ENCODE measurements around the gene ACOX3. TPM values are rescaled to one million over a fixed set of nuclear protein-coding genes. Genes with fewer than 3 reads are reported as not detected.

ACOX3 gene
- polyA plus RNA-seq, 1 of the 3 experiments (the other 2 are of a cell fraction), result 8.4 TPM

GRCh38 chr4:8365353-8365752, 75.2 kb downstream of the ACOX3 start:
- H4K20me1 ChIP-seq (ENCODE audit: insufficient read depth), result no peaks in the 10 kb centered on the region
- CTCF ChIA-PET, result interaction anchor here (0.9 kb wide), 1 partner anchor 37 kb away, joined by 4 read pairs; no protein-coding TSS in a partner anchor
- DNase-seq, result no peak
- no peak overlapping the region for H3K4me2 ChIP-seq
- no peaks in the 10 kb centered on the region for H3F3A ChIP-seq (replicated peaks; ENCODE audit: insufficient read depth)
- no peak overlapping the region for H3K9ac ChIP-seq
- no peak overlapping the region for H3K4me3 ChIP-seq (ENCODE audit: low read depth in 2 of 2, low read length in 1 of 2)
- no peaks in the 10 kb centered on the region for H3K36me3 ChIP-seq (replicated peaks in 1 of 2; ENCODE audit: control insufficient read depth in 1 of 2, insufficient read depth in 2 of 2, low read length in 1 of 2)
- no peak overlapping the region for H2AFZ ChIP-seq (ENCODE audit: low read depth)
- H3K79me2 ChIP-seq (ENCODE audit: insufficient read depth), result no peaks in the 10 kb centered on the region
- POLR2A ChIA-PET, result no interaction called here
- no peaks in the 10 kb centered on the region for H3K9me2 ChIP-seq
- H3K4me1 ChIP-seq (ENCODE audit: control insufficient read depth in 1 of 2, insufficient read depth in 2 of 2, low read depth in 1 of 2, low read length in 1 of 2), result peaks cover 0 to 15% of the 10 kb centered on the region in 2 experiments; a peak in 2 of 4 replicates
- H3K27ac ChIP-seq (ENCODE audit: low read depth in 2 of 2, low read length in 1 of 2), result no peak overlapping the region
- peaks cover 11% of the 10 kb centered on the region; the same call in 1 of the 2 replicates for H3K9me3 ChIP-seq
- TF ChIP-seq POLR2AphosphoS5 (IDR thresholded peaks at IDR 0.05; ENCODE audit: low read depth, low read length), result no peak
- no peak for TF ChIP-seq USF1 (IDR thresholded peaks at IDR 0.05; ENCODE audit: borderline replicate concordance, low read depth)
- no peak for TF ChIP-seq GATA2 (CRISPR knock-in tag; IDR thresholded peaks at IDR 0.05)
- TF ChIP-seq SIN3A (IDR thresholded peaks at IDR 0.05; ENCODE audit: borderline replicate concordance, low read depth, low read length), result no peak
- no peak for TF ChIP-seq FOXM1 (IDR thresholded peaks at IDR 0.05; ENCODE audit: low read depth)
- TF ChIP-seq RAD21 (IDR thresholded peaks at IDR 0.05; ENCODE audit: low read length), result no peak
- TF ChIP-seq IRF3 (IDR thresholded peaks at IDR 0.05; ENCODE audit: low read depth, low read length), result no peak
- no peak for TF ChIP-seq NFIC (IDR thresholded peaks at IDR 0.05; ENCODE audit: borderline replicate concordance)
- no peak for TF ChIP-seq REST (IDR thresholded peaks at IDR 0.05; ENCODE audit: low read depth, low read length)
- no peak for TF ChIP-seq TCF12 (IDR thresholded peaks at IDR 0.05)
- TF ChIP-seq FOSL2 (IDR thresholded peaks at IDR 0.05; ENCODE audit: borderline replicate concordance, low read depth), result no peak
- TF ChIP-seq MEF2A (IDR thresholded peaks at IDR 0.05; ENCODE audit: borderline replicate concordance, low read depth), result no peak
- no peak for TF ChIP-seq CTCF (IDR thresholded peaks at IDR 0.05)
- no peak for TF ChIP-seq JUND (IDR thresholded peaks at IDR 0.05)
- no peak for TF ChIP-seq RCOR1 (IDR thresholded peaks at IDR 0.05; ENCODE audit: low read length)
- no peak for TF ChIP-seq PBX3 (IDR thresholded peaks at IDR 0.05)
- no peak for TF ChIP-seq MXI1 (IDR thresholded peaks at IDR 0.05; ENCODE audit: low read depth, low read length)
- no peak for TF ChIP-seq YY1 (IDR thresholded peaks at IDR 0.05; ENCODE audit: low read depth)
- no peak for TF ChIP-seq TEAD4 (IDR thresholded peaks at IDR 0.05; ENCODE audit: borderline replicate concordance, insufficient read depth)
- no peak for TF ChIP-seq CHD2 (IDR thresholded peaks at IDR 0.05; ENCODE audit: low read length, partially characterized antibody)
- 66% methylated on average over 4 of the region's 13 CpGs for WGBS (ENCODE audit: low lambda C conversion rate)
- H3K27me3 ChIP-seq (ENCODE audit: insufficient read depth), result no peaks in the 10 kb centered on the region
